HCT116 (cell line): ENCODE data around the gene CAP2.

ENCODE experiments used
- EZH2 ChIP-seq: fragments of 200-600 bp; sonication (generic); IDR thresholded peaks from 2 replicates; pipeline ENCODE4 v1.6.1; 2017; ENCODE audit warnings: antibody characterized with exemption, mixed run types
- POLR2A ChIP-seq: IDR thresholded peaks from 2 replicates; pipeline ENCODE4 v1.7.0; 2011; ENCODE audit warnings: borderline replicate concordance; ENCODE audit not compliant: insufficient read depth, insufficient read length; ENCODE audit errors: extremely low read depth
- POLR2AphosphoS5 ChIP-seq: IDR thresholded peaks from 2 replicates; pipeline ENCODE4 v1.6.1; 2011; ENCODE audit warnings: mild to moderate bottlenecking, low read depth, low read length, moderate library complexity
- TF ChIP-seq, protein P1 (sequence below), 3 experiments: fragments of 200-600 bp in 1 of 3; sonication (generic) in 1 of 3; IDR thresholded peaks in 2 of 3; conservative IDR thresholded peaks in 1 of 3; 2 replicates each; pipeline ENCODE4 v1.5.1; 2012 to 2017; ENCODE audit warnings: low read depth in 2 of 3, low read length in 2 of 3, antibody characterized with exemption in 1 of 3, borderline replicate concordance in 1 of 3, control low read depth in 1 of 3, mild to moderate bottlenecking in 1 of 3, mixed read lengths in 1 of 3, mixed run types in 1 of 3, moderate library complexity in 1 of 3; ENCODE audit not compliant: insufficient read depth in 1 of 3
- TF ChIP-seq, protein P2 (sequence below): IDR thresholded peaks from 2 replicates; pipeline ENCODE4 v1.6.1; 2012

DNA sequence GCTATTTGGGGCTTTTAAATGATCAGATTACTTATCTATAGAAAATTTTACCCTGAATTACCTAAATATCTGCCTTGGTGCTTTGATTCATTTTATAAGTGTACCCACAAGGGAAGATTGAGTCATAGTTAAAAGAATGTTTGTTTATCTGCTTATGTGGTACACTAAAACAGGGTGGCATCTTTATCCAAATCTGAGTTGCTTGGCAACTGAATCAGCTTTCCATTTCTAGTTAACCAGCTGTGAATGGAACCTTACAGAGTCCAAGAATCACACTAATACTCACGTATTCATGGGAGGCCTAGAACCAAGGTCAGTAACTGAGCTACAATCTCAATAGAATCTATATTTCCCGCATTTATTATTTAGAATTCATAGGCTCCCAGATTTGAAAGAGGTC lies 44.0 kb upstream of the CAP2 start:
- TF ChIP-seq, protein P1, sequence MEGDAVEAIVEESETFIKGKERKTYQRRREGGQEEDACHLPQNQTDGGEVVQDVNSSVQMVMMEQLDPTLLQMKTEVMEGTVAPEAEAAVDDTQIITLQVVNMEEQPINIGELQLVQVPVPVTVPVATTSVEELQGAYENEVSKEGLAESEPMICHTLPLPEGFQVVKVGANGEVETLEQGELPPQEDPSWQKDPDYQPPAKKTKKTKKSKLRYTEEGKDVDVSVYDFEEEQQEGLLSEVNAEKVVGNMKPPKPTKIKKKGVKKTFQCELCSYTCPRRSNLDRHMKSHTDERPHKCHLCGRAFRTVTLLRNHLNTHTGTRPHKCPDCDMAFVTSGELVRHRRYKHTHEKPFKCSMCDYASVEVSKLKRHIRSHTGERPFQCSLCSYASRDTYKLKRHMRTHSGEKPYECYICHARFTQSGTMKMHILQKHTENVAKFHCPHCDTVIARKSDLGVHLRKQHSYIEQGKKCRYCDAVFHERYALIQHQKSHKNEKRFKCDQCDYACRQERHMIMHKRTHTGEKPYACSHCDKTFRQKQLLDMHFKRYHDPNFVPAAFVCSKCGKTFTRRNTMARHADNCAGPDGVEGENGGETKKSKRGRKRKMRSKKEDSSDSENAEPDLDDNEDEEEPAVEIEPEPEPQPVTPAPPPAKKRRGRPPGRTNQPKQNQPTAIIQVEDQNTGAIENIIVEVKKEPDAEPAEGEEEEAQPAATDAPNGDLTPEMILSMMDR (IDR thresholded peaks at IDR 0.05 in 2 of 3, conservative IDR thresholded peaks at IDR 0.05 in 1 of 3; ENCODE audit: borderline replicate concordance in 1 of 3, insufficient read depth in 1 of 3, low read depth in 2 of 3, low read length in 2 of 3) = no peak
- TF ChIP-seq EZH2 (no peak), POLR2AphosphoS5 (no peak), POLR2A (no peak)
- TF ChIP-seq, protein P2, sequence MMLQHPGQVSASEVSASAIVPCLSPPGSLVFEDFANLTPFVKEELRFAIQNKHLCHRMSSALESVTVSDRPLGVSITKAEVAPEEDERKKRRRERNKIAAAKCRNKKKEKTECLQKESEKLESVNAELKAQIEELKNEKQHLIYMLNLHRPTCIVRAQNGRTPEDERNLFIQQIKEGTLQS = no peak
